ENCODE data around the gene CALCOCO1.

- no peak for TF ChIP-seq SUZ12 (IDR thresholded peaks at IDR 0.05; ENCODE audit: extremely low read depth, insufficient read depth, insufficient read length)
- TF ChIP-seq YY1 (IDR thresholded peaks at IDR 0.05; ENCODE audit: insufficient read depth, insufficient read length): no peak
These were observed 6.6 kb upstream of the CALCOCO1 start for GRCh38 chr12:53733807-53734200.
